Neural cell (in vitro differentiated cells): ENCODE results near the gene PSMD13. TPM values are rescaled to one million over a fixed set of nuclear protein-coding genes. Genes with fewer than 3 reads are reported as not detected.

Source experiments
- H2AFZ ChIP-seq: fragments of 200-600, 300-800 bp; sonication (generic), shearing (Covaris generic); 2 replicates; pipeline ENCODE4 v1.6.0; 2014; ENCODE audit warnings: low read depth, mild to moderate bottlenecking, antibody characterized with exemption, low read length, moderate library complexity
- H3F3A ChIP-seq: fragments of 200-600 bp; shearing (Covaris generic); 2 replicates; pipeline ENCODE4 v1.6.1; 2016; ENCODE audit warnings: mild to moderate bottlenecking, moderate library complexity, mixed read lengths, antibody characterized with exemption, low read length; ENCODE audit not compliant: insufficient read depth, poor library complexity, severe bottlenecking
- H3K27ac ChIP-seq: fragments of 200-600, 300-800 bp; sonication (generic), shearing (Covaris generic); 2 replicates; pipeline ENCODE4 v1.5.1; 2014; ENCODE audit warnings: mild to moderate bottlenecking, low read length, moderate library complexity
- H3K27me3 ChIP-seq: fragments of 300-800, 200-600 bp; sonication (generic), shearing (Covaris generic); 2 replicates; pipeline ENCODE4 v1.6.0; 2014; ENCODE audit warnings: mild to moderate bottlenecking, low read depth, low read length, moderate library complexity; ENCODE audit not compliant: insufficient read depth
- H3K36me3 ChIP-seq: fragments of 300-800, 200-600 bp; sonication (generic), shearing (Covaris generic); 2 replicates; pipeline ENCODE4 v1.5.1; 2014; ENCODE audit warnings: mild to moderate bottlenecking, antibody characterized with exemption, low read length, moderate library complexity; ENCODE audit not compliant: insufficient read depth
- H3K4me2 ChIP-seq: fragments of 300-800, 200-600 bp; sonication (generic), shearing (Covaris generic); 2 replicates; pipeline ENCODE4 v1.6.0; 2014; ENCODE audit warnings: mild to moderate bottlenecking, low read length
- H3K4me3 ChIP-seq: fragments of 300-800, 200-600 bp; sonication (generic), shearing (Covaris generic); 2 replicates; pipeline ENCODE4 v1.5.1; 2014; ENCODE audit warnings: mild to moderate bottlenecking, low read length, moderate library complexity
- H3K79me2 ChIP-seq: fragments of 200-600 bp; shearing (Covaris generic); replicated peaks from 2 replicates; pipeline ENCODE4 v1.6.0; 2014; ENCODE audit warnings: mild to moderate bottlenecking, low read length, moderate library complexity; ENCODE audit not compliant: insufficient read depth
- H3K9ac ChIP-seq: fragments of 300-800, 200-600 bp; sonication (generic), shearing (Covaris generic); 2 replicates; pipeline ENCODE4 v1.6.1; 2016; ENCODE audit warnings: mild to moderate bottlenecking, low read length, mixed read lengths
- H3K9me2 ChIP-seq: fragments of 200-600 bp; shearing (Covaris generic); 2 replicates; pipeline ENCODE4 v1.6.1; 2016; ENCODE audit warnings: mild to moderate bottlenecking, low read length, mixed read lengths; ENCODE audit not compliant: insufficient read depth
- H3K9me3 ChIP-seq: fragments of 200-600, 300-800 bp; sonication (generic), shearing (Covaris generic); 2 replicates; pipeline ENCODE4 v1.6.1; 2016; ENCODE audit warnings: mild to moderate bottlenecking, mixed run types, low read length, moderate library complexity, mixed read lengths
- H4K20me1 ChIP-seq: fragments of 200-600 bp; shearing (Covaris generic); 2 replicates; pipeline ENCODE4 v1.6.1; 2016; ENCODE audit warnings: mild to moderate bottlenecking, mixed run types; ENCODE audit not compliant: insufficient read depth
- CTCF ChIP-seq: fragments of 450-650 bp; IDR thresholded peaks from 2 replicates; pipeline ENCODE4 v1.5.1; 2014; ENCODE audit warnings: antibody characterized with exemption, mild to moderate bottlenecking, moderate library complexity; ENCODE audit not compliant: poor library complexity, severe bottlenecking
- EP300 ChIP-seq: fragments of 450-650 bp; conservative IDR thresholded peaks from 2 replicates; pipeline ENCODE4 v1.6.1; 2014; ENCODE audit warnings: antibody characterized with exemption, mild to moderate bottlenecking, moderate library complexity; ENCODE audit not compliant: poor library complexity, severe bottlenecking
- EZH2 ChIP-seq: fragments of 200-600, 300-800 bp; shearing (Covaris generic), sonication (generic); IDR thresholded peaks from 2 replicates; pipeline ENCODE4 v1.6.1; 2014; ENCODE audit warnings: antibody characterized with exemption, low read length, borderline replicate concordance, mild to moderate bottlenecking; ENCODE audit not compliant: insufficient read depth, poor library complexity, severe bottlenecking
- MXI1 ChIP-seq: fragments of 450-650 bp; conservative IDR thresholded peaks from 2 replicates; pipeline ENCODE4 v1.6.1; 2014; ENCODE audit warnings: antibody characterized with exemption, mild to moderate bottlenecking; ENCODE audit not compliant: poor library complexity, severe bottlenecking
- POLR2AphosphoS5 ChIP-seq: IDR thresholded peaks from 2 replicates; pipeline ENCODE4 v1.6.1; 2012
- RAD21 ChIP-seq: fragments of 450-650 bp; conservative IDR thresholded peaks from 2 replicates; pipeline ENCODE4 v1.6.1; 2014; ENCODE audit warnings: antibody characterized with exemption, mild to moderate bottlenecking, moderate library complexity
- SMC3 ChIP-seq: fragments of 450-650 bp; conservative IDR thresholded peaks from 2 replicates; pipeline ENCODE4 v1.6.1; 2014; ENCODE audit warnings: antibody characterized with exemption, mild to moderate bottlenecking, moderate library complexity; ENCODE audit not compliant: poor library complexity
- TAF1 ChIP-seq: IDR thresholded peaks from 2 replicates; pipeline ENCODE4 v1.6.1; 2012; ENCODE audit warnings: low read depth
- polyA plus RNA-seq: library from polyadenylated mRNA; depleted of rRNA; stranded (reverse); fragments of >200 nt; gene quantifications from 2 replicates; pipeline ENCODE4 v1.2.3, GENCODE V29; 2014
- TF ChIP-seq, protein P1 (sequence below): IDR thresholded peaks from 2 replicates; pipeline ENCODE4 v1.6.1; 2012; ENCODE audit warnings: borderline replicate concordance

The PSMD13 gene
- polyA plus RNA-seq, 1 donor from 2014 or later, result 183 TPM

DNA sequence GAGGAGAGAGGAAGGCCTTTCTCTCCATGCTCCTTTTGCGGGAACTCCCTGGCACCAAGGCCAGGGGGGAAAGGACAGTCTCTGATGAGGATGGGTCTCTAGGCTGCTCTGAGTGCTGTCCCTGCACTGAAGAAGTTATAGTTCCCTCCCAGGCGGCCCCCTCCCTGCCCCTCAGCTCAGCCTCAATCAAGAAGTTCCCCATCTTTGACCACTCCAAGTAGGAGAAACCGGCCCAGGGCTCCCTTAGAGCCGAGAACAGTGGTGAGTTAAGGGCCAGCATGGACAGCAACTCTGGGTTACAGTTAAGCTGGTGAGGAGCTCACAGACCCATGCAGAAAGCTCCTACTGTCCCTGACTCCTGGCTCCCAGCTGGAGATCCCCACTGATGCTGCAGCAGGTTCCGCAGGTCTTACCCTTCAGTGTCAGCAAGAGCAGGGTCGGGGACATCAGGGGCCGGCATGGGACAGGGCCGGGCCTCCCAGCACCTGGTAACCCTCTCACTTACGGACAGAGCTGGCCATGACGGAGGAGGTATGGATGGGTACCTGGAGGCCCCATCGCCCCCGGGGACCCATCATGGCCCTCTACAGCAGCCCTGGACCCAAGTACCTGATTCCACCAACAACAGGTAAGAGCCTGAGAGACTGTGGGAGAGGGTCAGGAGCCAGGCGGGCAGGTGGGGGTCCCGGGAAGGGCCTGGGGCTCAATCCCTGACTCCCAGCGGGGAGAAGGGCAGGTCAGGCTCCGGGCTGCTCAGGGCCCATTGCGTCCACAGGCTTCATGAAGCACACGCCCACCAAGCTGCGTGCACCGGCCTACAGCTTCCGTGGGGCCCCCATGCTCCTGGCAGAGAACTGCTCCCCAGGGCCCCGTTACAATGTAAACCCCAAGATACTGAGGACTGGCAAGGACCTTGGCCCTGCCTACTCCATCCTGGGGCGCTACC, 39.7 kb upstream of the PSMD13 start (continued):
- TF ChIP-seq EZH2 (no peak), SMC3 (no peak)

DNA sequence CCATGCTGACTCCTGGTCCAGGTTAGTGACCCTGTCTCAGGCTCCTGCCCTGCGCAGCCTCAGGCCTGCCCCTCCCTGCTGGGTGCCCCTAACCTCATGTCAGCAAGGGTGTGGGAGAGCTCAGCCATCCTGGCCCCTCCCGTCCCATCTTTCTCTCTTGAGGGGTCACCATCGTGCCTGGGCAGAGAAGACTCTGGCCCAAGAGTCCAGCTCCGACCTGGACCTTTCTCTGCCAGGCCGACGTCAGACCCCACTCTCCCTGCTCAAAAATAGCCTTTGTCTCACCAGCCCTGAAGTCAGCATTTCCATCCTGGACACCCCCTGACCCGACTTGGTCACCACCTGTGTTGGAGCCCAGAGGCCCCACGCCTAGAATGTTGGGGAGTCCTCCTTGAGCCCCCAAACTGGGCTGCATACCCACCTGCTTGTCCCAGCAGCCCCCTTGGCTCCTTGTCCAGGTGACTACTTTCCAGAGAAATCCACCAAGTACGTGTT, 39.0 kb upstream of the PSMD13 start:
- H3K27ac ChIP-seq, result no peak overlapping the region
- H3K9me3 ChIP-seq, result no peaks in the 10 kb centered on the region
- no peaks in the 10 kb centered on the region for H4K20me1 ChIP-seq
- no peak overlapping the region for H3K4me3 ChIP-seq
- no peak overlapping the region for H3K4me2 ChIP-seq
- TF ChIP-seq SMC3 (no peak), TAF1 (no peak), MXI1 (no peak), RAD21 (no peak), EZH2 (no peak), EP300 (no peak), POLR2AphosphoS5 (no peak), CTCF (no peak)
- TF ChIP-seq, protein P1, sequence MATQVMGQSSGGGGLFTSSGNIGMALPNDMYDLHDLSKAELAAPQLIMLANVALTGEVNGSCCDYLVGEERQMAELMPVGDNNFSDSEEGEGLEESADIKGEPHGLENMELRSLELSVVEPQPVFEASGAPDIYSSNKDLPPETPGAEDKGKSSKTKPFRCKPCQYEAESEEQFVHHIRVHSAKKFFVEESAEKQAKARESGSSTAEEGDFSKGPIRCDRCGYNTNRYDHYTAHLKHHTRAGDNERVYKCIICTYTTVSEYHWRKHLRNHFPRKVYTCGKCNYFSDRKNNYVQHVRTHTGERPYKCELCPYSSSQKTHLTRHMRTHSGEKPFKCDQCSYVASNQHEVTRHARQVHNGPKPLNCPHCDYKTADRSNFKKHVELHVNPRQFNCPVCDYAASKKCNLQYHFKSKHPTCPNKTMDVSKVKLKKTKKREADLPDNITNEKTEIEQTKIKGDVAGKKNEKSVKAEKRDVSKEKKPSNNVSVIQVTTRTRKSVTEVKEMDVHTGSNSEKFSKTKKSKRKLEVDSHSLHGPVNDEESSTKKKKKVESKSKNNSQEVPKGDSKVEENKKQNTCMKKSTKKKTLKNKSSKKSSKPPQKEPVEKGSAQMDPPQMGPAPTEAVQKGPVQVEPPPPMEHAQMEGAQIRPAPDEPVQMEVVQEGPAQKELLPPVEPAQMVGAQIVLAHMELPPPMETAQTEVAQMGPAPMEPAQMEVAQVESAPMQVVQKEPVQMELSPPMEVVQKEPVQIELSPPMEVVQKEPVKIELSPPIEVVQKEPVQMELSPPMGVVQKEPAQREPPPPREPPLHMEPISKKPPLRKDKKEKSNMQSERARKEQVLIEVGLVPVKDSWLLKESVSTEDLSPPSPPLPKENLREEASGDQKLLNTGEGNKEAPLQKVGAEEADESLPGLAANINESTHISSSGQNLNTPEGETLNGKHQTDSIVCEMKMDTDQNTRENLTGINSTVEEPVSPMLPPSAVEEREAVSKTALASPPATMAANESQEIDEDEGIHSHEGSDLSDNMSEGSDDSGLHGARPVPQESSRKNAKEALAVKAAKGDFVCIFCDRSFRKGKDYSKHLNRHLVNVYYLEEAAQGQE, result no peak
- H3K27me3 ChIP-seq, result no peaks in the 10 kb centered on the region
- no peaks in the 10 kb centered on the region for H3K9me2 ChIP-seq
- H3K36me3 ChIP-seq, result no peaks in the 10 kb centered on the region
- H3K79me2 ChIP-seq, result no peaks in the 10 kb centered on the region
- H3F3A ChIP-seq, result no peaks in the 10 kb centered on the region
- H3K9ac ChIP-seq, result no peak overlapping the region
- H2AFZ ChIP-seq, result no peak overlapping the region
